Stimulated activated CD8-positive, alpha-beta memory T cell treated with anti-CD3 and anti-CD28 coated beads, Interleukin-15, amount 100 ng/mL, for 1 hour (primary cell): ENCODE data around the gene TRPV4.

Source experiments
- DNase-seq: peaks from one replicate; pipeline ENCODE4 v3.0.0-alpha.2; 2020; ENCODE audit warnings: low read depth

Gene TRPV4

DNA sequence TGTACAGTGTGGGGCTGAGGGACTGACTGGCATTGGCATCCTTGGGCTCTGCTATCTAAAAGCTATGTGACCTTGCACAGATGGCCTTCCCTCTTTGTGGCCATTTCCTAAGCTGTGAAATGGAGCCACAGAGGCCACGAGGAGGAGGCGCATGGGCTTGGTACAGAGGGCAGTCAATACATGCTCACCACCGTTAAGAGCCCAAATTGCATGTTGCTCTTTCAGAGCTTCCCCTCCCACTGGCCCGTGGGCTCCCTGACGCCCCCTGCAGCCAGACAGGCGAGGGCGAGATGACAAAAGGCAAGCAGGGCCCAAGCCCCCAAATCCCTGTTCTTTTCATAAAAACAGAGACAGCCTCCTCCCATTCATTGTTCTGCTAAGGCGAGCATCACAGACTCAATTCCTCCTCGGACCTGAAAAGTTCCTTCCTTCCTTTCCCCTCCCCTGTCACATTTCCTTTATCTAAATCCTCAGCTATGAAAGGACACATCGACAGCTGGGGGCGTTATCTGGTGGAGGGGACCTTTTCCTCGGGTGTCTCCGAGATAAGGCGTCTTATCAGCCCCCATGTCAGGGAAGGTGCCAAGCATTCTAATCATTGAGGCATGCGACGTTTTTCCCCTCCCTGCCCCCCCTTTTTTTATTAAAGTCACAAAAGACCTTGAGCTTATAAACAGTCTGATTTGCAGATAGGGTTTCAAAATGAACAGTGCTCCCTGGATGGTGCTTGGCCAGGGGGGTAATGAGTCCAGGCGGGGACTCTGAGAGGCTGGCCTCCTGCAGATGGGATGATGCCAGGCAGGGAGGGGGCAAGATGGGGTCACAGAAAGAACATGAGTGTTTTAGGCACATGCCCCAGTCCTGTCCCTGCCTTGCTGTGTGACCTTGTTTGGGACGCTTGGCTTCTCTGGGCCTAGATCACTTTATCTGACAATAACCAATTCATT is 93.2 kb downstream of the TRPV4 start:
- DNase-seq = no peak

DNA sequence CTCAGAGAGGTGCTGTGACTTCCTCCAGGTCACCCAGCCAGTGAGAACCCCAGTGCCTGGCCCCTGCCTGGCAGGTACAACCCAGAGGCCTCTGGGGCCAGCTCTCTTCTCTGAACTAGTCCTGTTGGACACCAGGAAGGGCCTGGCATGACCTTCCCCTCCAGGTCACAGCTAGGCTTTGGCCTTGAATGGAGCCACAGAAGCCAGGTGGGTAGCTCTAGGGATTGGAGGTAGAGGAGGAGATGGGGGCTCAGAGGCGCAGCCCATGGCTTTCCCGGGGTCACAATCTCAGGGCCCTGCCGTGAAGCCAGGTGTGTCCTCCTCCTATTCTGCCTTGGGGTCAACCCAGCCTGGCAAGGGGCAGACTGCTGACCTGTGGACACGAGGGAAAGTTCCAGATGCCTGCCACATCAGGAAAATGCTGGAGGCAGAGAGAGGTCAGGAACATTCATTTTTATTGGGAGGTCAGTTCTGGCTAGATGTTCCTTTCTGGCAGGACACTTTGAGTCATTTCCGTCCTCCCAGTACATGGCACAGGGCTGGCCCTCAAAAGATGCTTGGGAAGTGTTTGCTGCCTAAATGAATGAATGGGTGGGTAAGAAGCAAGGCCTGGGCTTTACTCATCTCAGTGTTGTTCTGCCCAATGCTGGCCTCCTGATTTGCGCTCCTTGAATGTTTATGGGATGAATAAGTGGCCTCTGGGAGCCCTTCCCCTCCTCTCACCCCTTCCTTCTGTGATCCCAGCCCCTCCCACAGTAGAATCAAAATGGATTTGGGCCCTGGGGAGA is 94.1 kb downstream of the TRPV4 start:
- DNase-seq = no peak

DNA sequence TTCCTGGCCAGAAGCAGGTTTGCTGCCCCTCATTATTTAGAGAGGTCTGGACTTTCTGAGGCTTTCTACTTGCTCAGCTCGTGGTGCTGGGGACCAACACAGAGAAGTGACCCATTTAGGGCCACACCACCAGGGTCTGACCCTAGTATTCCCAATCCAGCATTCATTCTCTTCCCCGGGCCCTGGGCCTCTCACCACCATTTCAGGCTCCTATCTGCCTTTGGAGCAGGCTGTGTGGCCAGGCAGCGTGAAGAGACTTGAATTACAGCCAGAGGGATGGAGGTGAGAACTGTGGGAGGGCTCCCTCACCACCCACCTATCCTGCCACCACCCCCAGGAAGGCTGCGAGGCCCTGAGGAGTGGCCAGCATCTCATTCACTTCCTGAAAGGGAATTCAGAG is 95.0 kb downstream of the TRPV4 start:
- no peak for DNase-seq

DNA sequence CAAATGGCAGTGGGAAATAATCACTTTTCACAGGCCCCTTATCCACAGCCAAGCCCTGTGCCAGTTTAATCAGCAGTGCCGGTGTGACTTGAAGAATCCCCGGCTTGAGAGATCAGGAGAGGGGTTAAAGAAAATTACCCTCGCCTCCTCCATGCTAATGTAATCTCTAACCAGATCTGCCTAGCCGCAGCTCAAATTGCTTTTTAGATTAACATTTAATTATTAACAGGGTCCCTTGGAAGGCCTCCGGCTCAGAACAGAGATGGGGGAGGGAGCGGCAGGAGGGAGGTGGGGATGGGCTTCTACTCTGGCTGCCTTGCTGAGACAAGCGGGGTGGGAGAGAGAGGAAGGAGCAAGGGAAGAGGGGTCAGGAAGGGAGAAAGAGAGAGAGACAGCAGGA is 95.6 kb downstream of the TRPV4 start:
- DNase-seq = no peak

DNA sequence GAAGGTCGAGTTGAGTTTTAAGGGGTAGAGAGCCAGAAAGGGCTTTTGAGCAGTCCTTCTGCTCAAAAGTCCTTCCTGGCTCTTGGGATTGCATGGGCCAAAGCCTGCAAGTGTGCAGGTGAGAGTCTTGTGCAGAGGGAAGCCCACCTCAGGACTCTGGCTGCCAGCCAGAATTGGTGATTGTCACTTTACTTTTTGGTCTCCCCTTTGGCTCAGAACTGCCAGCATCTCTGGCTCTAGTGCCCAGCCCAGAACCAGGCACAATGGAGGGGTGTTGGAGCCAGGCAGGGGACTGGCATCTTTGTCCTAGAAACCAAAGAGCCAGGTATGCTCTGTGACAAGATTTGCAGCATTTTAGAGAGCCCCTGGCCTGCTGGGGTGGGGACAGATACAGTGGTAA is 96.1 kb downstream of the TRPV4 start:
- no peak for DNase-seq

DNA sequence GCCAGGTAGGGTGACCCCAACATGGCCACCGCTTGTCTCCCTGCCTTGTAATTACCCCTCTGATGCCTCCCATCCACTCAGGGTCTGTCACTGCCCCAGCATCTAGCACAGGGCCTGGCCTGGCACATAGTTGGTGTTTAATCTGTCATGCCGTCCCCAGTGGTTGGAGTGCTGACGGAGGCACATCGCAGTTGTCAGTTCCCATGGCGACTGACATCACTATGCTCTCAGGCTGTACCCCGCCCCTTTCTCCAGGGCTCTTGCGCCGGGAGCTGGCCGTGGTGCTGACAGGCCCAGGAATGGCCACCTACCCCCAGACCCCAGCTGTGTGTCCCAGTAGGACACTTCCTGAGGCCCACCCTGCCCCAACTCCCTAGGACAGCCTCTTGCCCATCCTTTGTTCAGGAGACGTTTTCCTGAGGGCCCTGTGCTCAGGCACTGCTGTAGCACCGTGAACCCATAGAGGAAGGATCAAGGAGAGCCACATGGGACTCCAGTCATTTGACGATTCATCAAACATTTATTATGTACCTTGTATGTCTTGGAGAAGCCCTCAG is 96.6 kb downstream of the TRPV4 start:
- DNase-seq = no peak

DNA sequence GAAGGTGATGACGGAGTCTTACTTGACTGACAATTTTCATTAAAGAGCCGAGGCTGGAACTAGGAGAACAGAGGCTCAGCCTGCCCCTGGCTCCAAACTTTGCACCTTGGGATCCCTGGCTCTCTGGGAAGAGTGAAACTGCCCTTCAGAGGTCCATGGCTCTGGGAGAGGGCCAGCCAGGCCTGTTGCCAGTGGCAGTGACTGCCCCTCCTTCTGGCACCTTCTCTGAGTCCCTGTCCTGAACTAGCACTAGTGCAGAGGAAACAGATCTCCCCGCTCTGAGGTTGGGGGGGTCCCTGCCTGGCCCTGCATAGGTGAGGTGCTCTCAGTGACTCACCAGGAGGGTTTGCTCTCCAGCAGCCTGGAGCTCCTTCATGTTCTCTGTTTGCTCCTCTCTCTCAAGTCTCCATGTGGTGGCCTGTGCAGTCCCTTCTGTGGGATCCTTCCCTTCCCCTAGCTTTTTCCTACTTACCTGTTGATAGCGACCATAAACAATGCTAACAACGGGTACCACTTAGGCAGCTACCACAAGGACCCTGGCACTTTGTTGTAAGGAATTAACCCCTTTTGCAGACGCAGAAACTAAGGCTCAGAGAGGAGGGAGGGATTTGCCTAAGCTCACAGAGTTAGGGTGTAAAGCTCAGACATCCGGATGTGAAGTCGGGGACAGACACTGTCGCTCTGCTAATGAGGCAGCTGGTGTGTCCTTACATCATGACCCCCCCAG is 97.2 kb downstream of the TRPV4 start:
- DNase-seq = no peak

DNA sequence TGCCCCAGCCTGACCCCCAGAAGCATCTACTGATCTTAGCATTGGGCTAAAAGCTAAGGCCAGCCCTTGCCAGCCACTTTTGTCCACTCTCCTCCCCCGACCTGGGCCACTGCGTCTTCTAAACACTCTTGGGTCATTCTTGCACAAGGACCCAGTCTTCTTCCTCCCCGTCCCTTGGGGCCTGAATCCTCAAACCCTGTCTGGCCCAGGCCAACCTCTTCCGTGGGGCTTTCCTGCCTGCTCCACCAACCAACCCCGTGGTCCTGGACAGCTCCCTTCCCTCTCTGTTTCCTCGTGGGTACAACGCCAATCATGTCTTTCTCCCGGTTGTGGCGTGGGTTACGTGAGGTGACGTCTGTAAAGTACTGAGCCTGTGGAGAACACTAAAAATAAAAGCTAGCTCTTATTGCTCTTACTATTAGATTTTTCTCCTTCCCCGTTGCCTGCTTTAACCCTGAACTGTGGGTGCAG is 98.1 kb downstream of the TRPV4 start:
- no peak for DNase-seq

DNA sequence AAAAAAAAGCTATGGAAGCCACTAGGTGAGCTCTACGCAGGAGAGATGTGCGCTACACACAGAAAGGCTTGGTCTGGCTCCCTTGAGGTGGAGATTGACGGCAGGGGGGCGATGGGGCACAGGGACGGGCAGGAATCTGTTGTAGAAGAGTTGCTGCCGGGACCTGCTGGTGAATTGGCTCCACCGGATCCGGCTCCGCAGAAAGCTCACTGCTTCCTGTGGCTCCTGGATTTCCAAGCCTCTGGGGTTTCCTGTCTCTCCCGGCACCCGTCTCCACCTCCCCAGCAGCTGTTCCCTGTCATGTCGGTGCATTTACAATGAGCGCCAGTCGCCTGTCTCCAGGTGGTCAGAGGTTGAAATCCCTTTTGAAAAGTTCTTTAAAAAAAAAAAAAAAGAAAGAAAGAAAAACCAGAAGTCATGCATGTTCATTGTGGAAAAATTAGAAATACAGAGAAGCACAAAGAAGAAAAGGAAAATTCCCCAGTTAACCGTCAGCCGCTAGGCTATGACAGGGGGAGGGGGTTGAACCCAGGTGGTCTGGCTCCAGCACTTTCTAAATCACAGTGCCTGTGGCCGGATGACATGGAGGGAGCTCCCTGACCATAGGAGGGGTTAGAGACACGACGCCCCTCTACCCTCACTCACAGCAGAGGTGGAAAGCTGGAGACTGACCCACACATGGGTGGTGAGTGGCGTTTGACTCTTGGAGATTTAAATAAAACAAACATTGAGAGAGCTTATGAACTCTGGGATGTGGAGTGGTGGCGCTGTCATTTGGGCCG is 98.8 kb downstream of the TRPV4 start:
- no peak for DNase-seq
